AML-193 (cell line): ENCODE results near the gene MIGA2.

Experiments used
- DNase-seq, 2 experiments: peaks; one replicate each; lab custom pipeline; 2025; lab: John Stamatoyannopoulos, UW

Gene MIGA2

DNA sequence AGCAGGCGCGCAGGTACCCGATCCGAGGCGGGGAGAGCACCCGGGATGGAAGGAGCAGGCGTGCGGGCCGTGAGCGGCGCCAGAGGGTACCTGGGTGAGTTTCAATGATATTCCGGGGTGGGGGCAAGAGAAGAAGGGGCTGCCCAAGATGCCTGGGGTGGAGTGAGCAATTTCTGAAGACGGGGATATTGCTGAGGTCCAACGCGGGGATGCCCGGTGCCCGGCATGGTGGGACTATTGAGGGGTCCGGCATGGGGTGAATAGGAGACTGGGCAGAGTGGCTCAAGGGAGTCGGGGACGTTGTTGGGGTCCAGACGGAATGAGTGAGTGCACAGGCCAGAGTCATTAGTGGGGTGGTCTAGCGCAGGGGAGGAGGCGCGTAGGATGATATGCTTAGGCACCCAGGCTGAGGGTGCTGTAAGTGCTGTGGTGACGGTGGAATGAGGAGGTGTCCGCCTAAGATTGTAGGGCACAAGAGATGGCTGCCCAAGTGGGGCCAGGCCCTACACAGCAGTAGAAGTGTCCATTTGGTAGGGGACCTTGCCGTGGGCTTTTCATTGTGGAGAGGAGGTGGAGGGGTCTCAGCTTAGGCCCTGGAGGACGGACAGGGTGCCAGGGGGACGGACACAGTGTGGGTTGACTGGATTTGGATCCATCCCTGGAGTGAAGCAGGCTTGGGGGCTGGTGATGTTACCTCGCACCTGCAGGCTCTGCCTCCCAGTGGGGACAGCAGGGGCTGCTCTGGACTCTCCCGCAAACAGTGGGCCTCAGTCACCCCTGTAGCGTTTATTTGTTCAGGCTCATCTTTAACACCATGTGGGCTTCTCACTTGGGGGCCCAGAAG, 719 bp downstream of the MIGA2 start:
- DNase-seq = no peak

DNA sequence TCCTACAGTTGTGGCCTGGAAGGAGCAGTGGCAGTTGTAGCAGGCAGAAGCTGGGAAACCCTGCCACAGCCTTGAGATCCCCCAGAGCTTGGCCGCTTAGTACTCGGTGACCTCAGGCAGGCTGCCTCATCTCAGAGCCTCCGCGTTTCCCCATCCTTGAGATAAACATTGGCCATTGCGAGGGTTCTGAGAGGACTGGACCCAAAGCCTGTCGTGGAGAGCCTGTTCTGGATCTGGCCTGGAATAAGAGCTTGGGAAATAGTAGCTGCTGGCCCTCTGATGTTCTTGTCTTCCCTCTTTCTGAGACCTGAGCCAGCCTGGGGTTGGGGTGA, 1.3 kb downstream of the MIGA2 start:
- no peak for DNase-seq

DNA sequence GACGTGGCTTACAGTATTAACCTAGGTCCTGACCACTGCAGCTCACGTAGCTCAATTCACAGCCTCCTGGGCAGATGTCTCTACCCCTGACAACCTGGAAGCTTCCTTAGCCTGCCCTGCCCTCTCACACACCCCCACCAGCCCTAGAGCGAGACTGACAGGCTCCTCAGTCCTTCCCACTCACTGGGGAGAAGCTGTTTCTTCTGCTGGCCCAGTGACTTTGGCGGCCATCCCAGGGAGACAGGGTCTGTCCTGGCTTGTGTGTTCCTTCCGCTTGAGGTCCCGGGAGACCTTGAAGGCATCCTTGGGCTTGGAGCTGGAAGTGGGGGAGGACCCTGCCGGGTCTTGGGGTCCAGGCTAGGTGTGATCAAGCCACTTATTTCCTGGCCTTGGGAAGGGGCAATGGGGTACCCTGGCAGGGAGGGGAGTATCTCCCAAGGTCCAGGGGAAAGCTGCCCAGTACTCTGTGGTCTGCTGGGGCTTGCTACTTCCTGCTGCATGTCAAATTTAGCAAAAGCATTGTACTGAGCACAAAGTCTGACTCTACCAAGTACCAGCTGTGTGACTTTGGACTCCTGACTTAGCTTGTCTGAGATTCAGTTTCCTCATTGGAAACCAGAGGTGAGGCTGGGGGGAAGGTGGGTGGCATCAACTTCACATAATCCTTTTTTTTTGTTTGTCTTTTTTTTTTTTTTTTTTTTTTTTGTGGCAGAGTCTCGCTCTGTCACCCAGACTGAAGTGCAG, 1.9 kb downstream of the MIGA2 start:
- DNase-seq = no peak

DNA sequence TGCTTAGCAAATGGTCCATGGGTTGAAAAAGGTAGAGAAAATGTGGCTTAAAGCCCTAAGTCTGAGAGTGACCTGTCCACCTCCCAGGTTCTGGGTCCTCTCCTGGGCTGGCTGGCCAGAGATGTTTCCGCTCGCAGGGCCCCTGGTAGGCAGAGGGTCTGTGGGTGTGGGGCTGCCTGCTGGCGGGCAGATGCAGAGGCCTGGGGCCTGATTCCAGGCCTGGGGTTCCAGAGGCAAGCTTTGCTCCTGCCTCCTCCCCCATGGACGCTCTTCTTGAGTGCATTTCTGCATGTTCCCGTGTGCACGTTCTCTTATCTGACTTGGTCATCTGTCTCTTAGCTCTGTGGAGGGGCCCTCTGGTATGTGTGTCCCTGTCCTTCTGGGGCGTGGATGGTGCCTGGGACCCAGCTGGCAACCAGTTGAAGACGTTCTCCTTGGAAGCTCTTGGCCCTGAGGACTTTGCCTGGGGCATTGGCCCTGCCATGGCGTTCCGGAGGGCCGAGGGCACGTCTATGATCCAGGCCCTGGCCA, 3.8 kb downstream of the MIGA2 start:
- DNase-seq = no peak

DNA sequence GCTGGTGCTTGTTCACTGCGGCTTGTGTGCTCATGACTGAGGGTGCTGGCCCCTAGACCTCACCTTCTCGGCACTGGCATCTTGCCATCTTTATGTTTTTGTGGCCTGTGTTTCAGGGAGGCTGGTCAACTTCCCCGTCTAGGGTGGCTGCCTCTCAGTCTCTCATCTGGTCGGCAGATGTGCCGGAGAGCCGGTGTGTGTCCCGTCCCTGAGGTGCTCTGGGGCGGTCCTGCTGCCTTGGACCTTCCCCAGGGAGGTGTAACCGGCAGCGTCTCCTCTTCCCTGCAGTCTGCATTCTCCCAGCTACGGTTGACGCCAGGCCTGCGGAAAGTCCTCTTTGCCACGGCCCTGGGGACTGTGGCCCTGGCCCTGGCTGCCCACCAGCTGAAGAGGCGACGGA, 5.6 kb downstream of the MIGA2 start:
- DNase-seq = no peak

GRCh38 chr9:129052592-129052991, 16.2 kb downstream of the MIGA2 start:
- no peak for DNase-seq

DNA sequence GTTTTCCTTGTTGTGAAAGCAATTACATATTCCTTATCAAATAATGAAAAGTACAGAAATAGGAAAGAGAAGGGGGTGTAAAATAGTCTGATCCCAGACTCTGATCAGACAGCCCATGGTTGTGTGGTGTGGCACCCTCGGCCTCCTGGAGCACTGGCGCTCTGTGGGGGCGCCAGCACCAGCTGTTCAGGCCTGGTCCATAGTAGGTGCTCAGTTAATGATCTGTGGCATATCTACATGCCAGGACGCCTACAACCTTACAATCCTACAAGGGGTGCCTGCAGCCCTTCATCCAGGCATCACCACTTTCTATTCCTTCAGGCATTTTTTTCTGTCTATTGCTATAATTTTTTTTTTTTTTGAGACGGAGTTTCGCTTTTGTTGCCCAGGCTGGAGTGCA, 16.6 kb downstream of the MIGA2 start:
- no peak for DNase-seq

DNA sequence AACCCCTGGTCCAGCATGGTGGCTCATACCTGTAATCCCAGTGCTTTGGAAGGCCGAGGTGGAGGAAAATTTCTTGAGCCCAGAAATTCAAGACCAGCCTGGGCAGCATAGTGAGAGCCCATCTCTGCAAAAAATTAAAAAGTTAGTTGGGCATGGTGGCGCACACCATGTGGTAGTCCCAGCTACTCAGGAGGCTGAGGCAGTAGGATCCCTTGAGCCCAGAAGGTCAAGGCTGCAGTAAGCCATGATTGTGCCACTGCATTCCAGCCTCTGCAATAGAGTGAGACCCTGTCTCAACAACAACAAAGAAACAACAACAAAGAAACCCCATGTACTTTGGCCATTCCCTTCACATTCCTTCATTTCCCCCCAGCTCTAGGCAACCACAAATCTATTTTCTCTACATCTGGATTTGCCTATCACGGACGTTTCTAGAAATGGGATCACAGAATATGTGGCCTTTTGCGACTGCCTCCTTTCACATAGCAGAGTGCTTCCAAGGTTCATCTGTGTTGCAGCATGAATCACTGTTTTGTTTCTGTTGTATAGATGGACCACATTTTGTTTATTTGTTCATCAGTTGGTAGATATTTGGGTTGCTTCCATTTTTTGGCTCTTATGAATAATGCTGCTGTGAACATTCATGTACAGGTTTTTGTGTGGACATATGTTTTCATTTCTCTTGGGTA, 17.9 kb downstream of the MIGA2 start:
- DNase-seq = no peak

DNA sequence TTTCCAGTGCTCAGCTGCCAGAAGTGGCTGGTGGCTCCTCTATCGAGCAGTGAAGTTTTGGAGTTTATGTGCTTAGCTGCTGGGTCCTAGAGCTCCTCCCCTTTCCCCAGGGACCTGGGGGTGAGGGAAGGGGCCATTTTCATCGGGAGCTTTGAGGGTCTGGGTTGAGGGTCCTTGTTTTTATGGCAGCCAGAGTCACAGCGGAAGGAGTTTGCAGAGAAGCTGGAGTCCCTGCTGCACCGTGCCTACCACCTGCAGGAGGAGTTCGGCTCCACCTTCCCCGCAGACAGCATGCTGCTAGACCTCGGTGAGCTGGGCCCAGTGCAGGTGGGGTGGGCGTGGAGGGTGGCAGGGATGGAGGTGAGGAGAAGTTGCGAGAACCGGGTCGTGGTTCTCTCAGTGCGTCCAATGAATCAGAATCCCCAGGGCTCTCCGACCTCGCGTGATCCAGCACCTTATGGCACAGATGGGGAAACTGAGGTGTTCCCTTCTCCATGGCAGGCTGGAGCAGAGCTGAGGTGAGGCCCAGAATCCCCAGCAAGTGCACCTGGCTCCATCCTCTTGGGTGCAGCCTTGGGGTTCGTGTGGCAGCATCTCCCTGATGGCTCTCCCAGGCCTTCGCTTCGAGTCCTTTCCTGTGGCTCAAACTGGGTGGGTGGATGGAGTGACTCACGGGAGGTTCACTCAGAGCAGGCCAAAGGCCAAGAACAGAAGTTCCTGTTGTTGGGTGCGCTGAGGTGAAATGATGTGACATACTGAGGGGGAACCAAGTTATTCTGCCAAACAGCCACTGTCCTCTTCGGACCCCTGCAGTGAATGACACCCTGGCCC, 22.8 kb downstream of the MIGA2 start:
- DNase-seq = no peak

DNA sequence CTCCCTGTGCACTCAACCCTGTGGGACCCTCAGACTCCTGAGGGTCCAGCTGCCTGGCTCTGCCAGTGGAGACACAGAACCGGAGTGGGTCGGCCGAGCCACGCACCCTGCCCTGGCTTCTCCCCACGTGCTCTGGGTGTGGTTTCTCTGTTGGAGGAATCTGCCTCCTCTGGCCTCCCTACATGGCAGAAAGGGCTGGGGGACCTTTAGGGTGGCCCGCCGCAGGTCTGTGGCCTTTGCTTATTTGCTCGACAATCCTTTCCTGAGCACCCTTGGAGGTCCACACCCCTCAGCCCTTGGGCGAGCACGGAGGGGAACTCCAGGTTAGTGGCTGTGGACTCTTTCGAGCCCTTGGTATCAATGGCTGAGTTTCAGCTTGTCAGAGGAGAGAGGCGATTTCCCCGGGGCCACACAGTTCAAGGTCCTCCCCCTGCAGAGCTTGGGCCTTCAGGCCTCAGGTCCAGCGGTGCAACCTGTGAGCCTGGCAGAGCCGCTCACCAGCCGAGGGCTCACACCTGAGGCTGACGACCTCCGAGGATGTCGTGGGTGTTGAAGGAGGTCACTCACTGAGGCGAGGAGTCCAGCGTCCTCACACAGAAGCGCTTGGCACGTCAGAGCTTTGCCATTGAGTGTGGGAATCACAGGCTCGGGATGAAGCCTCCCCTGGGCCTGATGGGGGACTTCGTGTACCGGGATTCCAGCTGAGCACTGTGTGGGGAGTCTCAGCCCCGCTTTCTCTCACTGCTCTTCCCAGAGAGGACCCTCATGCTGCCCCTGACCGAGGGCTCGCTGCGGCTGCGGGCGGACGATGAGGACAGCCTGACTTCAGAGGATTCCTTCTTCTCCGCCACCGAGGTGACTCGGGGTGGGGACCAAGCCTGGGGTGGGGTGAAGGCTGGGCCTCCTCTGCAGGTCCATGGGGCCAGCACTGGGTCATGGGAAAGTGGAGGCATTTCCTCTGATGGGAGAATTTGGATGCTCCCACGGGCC, 23.7 kb downstream of the MIGA2 start:
- DNase-seq = no peak

DNA sequence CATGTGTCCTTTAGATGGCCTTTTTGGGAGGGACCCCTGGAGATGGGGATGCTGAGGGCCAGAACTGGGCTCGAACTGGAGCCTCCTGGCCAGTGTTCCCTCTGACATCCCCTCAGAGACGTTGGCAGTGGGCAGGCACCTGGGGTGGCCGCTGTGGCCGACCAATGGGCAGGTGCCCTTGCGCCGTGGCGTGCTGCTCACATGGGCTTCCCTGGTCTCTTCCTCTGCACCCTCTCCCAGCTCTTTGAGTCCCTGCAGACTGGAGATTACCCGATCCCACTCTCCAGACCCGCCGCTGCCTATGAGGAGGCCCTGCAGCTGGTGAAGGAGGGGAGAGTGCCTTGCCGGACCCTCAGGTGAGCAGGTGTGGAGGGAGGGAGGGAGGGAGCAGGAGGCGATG, 24.6 kb downstream of the MIGA2 start:
- DNase-seq = no peak

- no peak for DNase-seq
Observed at GRCh38 chr9:129063061-129063460, 26.6 kb downstream of the MIGA2 start.

GRCh38 chr9:129064499-129064908, 28.1 kb downstream of the MIGA2 start:
- no peak for DNase-seq

- no peak for DNase-seq
Observed at GRCh38 chr9:129068110-129068509, 31.7 kb downstream of the MIGA2 start.

- DNase-seq = peak; percentile 84 to 91
Observed at GRCh38 chr9:129068990-129069861, 32.8 kb downstream of the MIGA2 start.

DNA sequence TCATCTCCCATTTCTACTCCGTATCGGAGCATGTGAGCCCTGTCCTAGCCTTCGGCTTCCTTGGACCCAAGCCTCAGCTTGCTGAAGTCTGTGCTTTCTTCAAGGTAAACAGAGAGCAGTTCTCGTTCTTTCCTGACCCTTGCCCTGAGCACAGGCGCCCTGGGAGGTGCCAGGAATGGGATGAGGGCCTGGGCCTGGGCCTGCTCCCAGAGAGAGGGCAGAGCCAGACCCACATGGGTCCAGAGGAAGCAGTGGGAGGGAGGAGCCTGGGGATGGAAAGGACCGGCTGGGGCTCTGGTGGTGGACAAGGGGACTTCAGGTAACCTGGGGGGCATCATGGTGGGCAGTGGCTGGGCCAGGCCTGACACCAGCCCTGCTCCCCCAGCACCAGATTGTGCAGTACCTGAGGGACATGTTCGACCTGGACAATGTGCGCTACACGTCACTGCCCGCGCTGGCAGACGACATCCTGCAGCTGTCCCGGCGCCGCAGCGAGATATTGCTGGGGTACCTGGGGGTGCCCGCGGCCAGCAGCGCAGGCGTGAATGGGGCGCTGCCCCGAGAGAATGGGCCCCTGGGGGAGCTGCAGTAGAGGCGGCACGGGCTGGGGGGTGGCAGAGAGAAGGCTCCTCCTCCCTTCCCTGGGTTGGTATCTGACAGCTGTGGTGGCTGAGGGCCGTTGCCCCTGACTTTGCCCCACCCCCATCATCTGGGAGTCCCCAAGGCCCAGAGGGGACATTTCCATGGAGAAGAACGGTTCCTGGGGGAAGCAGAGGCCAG, 33.6 kb downstream of the MIGA2 start:
- DNase-seq = no peak

GRCh38 chr9:129070696-129071525, 34.5 kb downstream of the MIGA2 start:
- no peak for DNase-seq
